A673 (cell line): ENCODE data around the gene GMDS. TPM values are rescaled to one million over a fixed set of nuclear protein-coding genes. Genes with fewer than 3 reads are reported as not detected.
"Not testable (repeated sequence)": the region's sequence is repeated elsewhere in the genome, so short reads cannot be mapped to it uniquely, and the experiment has no call there.

Experiments used
- BruUV-seq: library from RNA; stranded (reverse); fragments of 400-500 nt; replicated peaks from 2 replicates; lab custom pipeline; 2021; lab: Mats Ljungman, UMichigan
- CTCF ChIA-PET: fragments of 300-600 bp; sonication (Branson Sonifier 250); formaldehyde crosslinking; loops from one replicate; lab custom pipeline; 2022; ENCODE audit warnings: antibody characterized with exemption; lab: Charles Lee
- POLR2A ChIA-PET: fragments of 300-600 bp; sonication (Branson Sonifier 250); formaldehyde crosslinking; loops from one replicate; lab custom pipeline; 2022; ENCODE audit warnings: antibody characterized with exemption; ENCODE audit not compliant: low non-redundant PET; lab: Charles Lee
- DNase-seq: peaks from one replicate; pipeline ENCODE4 v3.0.0-alpha.2; 2015; ENCODE audit warnings: low spot score
- H3K27ac ChIP-seq: fragments of 200-600 bp; sonication (generic); 2 replicates; pipeline ENCODE4 v1.5.1; 2016; ENCODE audit warnings: mixed run types, low read depth, mild to moderate bottlenecking, mixed read lengths, antibody characterized with exemption, low read length; ENCODE audit not compliant: poor library complexity, severe bottlenecking
- H3K27me3 ChIP-seq: fragments of 200-600 bp; sonication (generic); replicated peaks from 2 replicates; pipeline ENCODE4 v1.6.1; 2017; ENCODE audit warnings: mixed run types, low read depth, mild to moderate bottlenecking, mixed read lengths, antibody characterized with exemption, low read length; ENCODE audit not compliant: insufficient read depth, poor library complexity
- H3K36me3 ChIP-seq: fragments of 200-600 bp; sonication (generic); 2 replicates; pipeline ENCODE4 v1.6.1; 2016; ENCODE audit warnings: mixed run types, mild to moderate bottlenecking, mixed read lengths, antibody characterized with exemption, low read length; ENCODE audit not compliant: insufficient read depth, poor library complexity, severe bottlenecking
- H3K4me1 ChIP-seq: fragments of 200-600 bp; sonication (generic); 2 replicates; pipeline ENCODE4 v1.6.1; 2017; ENCODE audit warnings: mixed run types, mild to moderate bottlenecking, mixed read lengths, antibody characterized with exemption, low read length; ENCODE audit not compliant: insufficient read depth, poor library complexity, severe bottlenecking
- H3K4me3 ChIP-seq: fragments of 200-600 bp; sonication (generic); 2 replicates; pipeline ENCODE4 v1.5.1; 2016; ENCODE audit warnings: low read depth, mixed run types, mild to moderate bottlenecking, mixed read lengths, low read length; ENCODE audit not compliant: poor library complexity, severe bottlenecking
- H3K9me3 ChIP-seq: fragments of 200-600 bp; sonication (generic); 2 replicates; pipeline ENCODE4 v1.6.1; 2016; ENCODE audit warnings: mixed run types, low read depth, mild to moderate bottlenecking, mixed read lengths, antibody characterized with exemption, low read length; ENCODE audit not compliant: poor library complexity, severe bottlenecking
- EZH2 ChIP-seq: fragments of 200-600 bp; sonication (generic); IDR thresholded peaks from 2 replicates; pipeline ENCODE4 v1.6.1; 2017; ENCODE audit warnings: borderline replicate concordance, low read depth, mild to moderate bottlenecking, mixed read lengths, antibody characterized with exemption, low read length; ENCODE audit not compliant: poor library complexity, severe bottlenecking
- intact Hi-C: fragments of 100-400 bp; cut with micrococcal nuclease; formaldehyde crosslinking; loops from one replicate; pipeline ENCODE4 v1.10.0; 2022; ENCODE audit not compliant: unreplicated experiment
- total RNA-seq: library from RNA; stranded (reverse); gene quantifications from 2 replicates; pipeline ENCODE4 v1.2.3, GENCODE V29; 2021
- TF ChIP-seq, protein P1 (sequence below): fragments of 300-800, 200-600 bp; sonication (generic); conservative IDR thresholded peaks from 2 replicates; pipeline ENCODE4 v1.5.1; 2017; ENCODE audit warnings: low read depth, mild to moderate bottlenecking, antibody characterized with exemption, low read length, moderate library complexity, mixed read lengths

Gene GMDS
- total RNA-seq, 1 experiment from 2014 or later = 15.2 TPM

DNA sequence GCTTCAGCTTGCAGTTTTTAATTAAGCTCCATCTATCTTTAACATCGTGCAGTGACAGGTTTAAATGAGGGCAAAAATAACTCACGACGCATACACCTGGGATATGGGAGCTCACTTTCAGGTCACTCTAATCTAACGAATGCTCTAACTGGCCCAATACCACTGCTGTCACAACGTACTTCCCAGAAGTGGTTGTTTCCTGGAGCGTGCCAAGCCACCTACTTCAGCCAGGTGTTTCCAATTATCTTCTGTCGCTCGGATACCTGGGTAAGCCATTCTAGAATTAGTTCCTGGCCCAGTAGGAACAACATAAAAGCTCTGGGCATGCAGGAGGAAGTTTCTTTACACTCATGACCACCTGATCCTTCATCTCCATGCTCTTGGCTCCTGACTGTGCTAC, 488.3 kb downstream of the GMDS start:
- no peaks in the 10 kb centered on the region for H3K27me3 ChIP-seq
- H3K9me3 ChIP-seq = no peaks in the 10 kb centered on the region
- H3K27ac ChIP-seq = no peak overlapping the region
- no peaks in the 10 kb centered on the region for H3K36me3 ChIP-seq
- intact Hi-C loops = no loop called here
- no peak overlapping the region for H3K4me3 ChIP-seq
- no peak for TF ChIP-seq EZH2
- TF ChIP-seq, protein P1, sequence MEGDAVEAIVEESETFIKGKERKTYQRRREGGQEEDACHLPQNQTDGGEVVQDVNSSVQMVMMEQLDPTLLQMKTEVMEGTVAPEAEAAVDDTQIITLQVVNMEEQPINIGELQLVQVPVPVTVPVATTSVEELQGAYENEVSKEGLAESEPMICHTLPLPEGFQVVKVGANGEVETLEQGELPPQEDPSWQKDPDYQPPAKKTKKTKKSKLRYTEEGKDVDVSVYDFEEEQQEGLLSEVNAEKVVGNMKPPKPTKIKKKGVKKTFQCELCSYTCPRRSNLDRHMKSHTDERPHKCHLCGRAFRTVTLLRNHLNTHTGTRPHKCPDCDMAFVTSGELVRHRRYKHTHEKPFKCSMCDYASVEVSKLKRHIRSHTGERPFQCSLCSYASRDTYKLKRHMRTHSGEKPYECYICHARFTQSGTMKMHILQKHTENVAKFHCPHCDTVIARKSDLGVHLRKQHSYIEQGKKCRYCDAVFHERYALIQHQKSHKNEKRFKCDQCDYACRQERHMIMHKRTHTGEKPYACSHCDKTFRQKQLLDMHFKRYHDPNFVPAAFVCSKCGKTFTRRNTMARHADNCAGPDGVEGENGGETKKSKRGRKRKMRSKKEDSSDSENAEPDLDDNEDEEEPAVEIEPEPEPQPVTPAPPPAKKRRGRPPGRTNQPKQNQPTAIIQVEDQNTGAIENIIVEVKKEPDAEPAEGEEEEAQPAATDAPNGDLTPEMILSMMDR = no peak
- POLR2A ChIA-PET = no interaction called here
- DNase-seq = no peak
- BruUV-seq = no TSS peak
- H3K4me1 ChIP-seq = no peaks in the 10 kb centered on the region
- CTCF ChIA-PET = no interaction called here

DNA sequence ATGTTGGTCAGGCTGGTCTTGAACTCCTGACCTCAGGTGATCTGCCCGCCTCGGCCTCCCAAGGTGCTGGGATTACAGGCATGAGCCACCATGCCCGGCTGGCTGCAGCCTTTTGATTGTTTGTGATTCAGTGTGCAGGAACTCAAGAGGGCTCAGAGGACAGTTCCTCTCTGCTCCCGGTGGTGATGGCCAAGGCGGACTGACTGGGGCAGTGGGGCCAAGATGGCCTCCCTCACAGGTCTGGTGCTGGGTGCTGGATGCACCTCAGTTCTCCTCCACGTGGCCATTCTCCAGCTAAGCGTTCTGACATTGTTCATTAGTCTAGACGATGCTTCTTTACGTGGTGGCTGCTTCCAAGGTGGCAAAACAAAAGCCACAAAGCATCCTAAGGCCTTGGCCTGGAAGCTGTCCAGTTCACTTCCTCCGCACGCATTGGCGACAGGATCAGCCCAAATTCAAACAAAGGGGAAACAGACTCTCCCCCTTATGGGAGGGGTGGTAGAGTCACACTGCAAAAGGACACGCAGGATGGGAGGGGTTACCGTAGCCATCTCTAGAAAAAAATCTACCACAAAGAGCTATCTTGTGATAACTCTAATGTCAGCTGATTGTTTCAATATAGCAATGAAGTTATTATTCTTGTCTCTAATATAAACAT, 488.8 kb downstream of the GMDS start:
- no peak for TF ChIP-seq EZH2
- TF ChIP-seq, protein P1 = no peak
- no TSS peak for BruUV-seq
- CTCF ChIA-PET = no interaction called here
- no peak for DNase-seq
- no peaks in the 10 kb centered on the region for H3K4me1 ChIP-seq
- H3K27me3 ChIP-seq = no peaks in the 10 kb centered on the region
- POLR2A ChIA-PET = no interaction called here
- no peak overlapping the region for H3K27ac ChIP-seq
- no peaks in the 10 kb centered on the region for H3K9me3 ChIP-seq
- H3K4me3 ChIP-seq = no peak overlapping the region
- intact Hi-C loops = no loop called here
- no peaks in the 10 kb centered on the region for H3K36me3 ChIP-seq

DNA sequence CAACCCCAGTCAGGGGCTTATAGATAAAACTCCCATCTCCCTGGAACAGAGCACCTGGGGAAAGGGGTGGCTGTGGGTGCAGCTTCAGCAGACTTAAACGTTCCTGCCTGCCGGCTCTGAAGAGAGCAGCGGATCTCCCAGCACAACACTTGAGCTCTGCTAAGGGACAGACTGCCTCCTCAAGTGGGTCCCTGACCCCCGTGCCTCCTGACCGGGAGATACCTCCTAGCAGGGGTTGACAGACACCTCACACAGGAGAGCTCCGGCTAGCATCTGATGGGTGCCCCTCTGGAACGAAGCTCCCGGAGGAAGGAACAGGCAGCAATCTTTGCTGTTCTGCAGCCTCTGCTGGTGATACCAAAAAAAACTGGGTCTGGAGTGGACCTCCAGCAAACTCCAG, 494.3 kb downstream of the GMDS start:
- H3K9me3 ChIP-seq, H3K36me3 ChIP-seq, H3K4me3 ChIP-seq, POLR2A ChIA-PET, BruUV-seq, intact Hi-C loops, H3K27ac ChIP-seq, CTCF ChIA-PET, H3K27me3 ChIP-seq, H3K4me1 ChIP-seq, DNase-seq: not testable (repeated sequence)

DNA sequence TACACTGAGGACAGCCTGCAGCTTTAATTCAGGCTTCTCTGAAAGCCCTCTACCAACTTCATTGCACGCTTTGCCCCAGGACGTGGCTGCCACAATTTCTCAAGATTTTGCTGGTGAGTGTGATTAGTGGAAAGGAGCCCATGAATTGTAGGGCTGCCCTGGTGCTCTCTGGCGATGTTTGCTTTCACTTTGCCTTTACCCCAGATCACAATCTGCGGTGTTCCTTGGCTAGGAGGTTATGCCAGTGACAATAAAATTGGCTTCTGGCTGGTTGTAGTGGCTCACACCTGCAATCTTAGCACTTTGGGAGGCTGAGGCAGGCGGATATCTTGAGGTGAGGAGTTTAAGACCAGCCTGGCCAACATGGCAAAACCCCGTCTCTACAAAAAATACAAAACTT, 496.4 kb downstream of the GMDS start:
- BruUV-seq = no TSS peak
- H3K27me3 ChIP-seq = no peaks in the 10 kb centered on the region
- intact Hi-C loops = no loop called here
- H3K4me1 ChIP-seq = no peaks in the 10 kb centered on the region
- POLR2A ChIA-PET = no interaction called here
- H3K27ac ChIP-seq = no peak overlapping the region
- no peak overlapping the region for H3K4me3 ChIP-seq
- H3K36me3 ChIP-seq = no peaks in the 10 kb centered on the region
- DNase-seq = no peak
- H3K9me3 ChIP-seq = no peaks in the 10 kb centered on the region
- TF ChIP-seq, protein P1 = no peak
- no peak for TF ChIP-seq EZH2
- CTCF ChIA-PET = no interaction called here
